Osteocyte (in vitro differentiated cells): ENCODE measurements around the gene SLC38A1. TPM values are rescaled to one million over a fixed set of nuclear protein-coding genes. Genes with fewer than 3 reads are reported as not detected.

Source experiments
- DNase-seq: peaks from one replicate; pipeline ENCODE4 v3.0.0; 2021; ENCODE audit warnings: mixed read lengths; ENCODE audit not compliant: unreplicated experiment; ENCODE audit errors: extremely low spot score
- H3K27ac Mint-ChIP-seq: one replicate; pipeline ENCODE4 v1.8.0; 2021; ENCODE audit warnings: mild to moderate bottlenecking, mixed read lengths; ENCODE audit not compliant: unreplicated experiment
- H3K27me3 Mint-ChIP-seq: one replicate; pipeline ENCODE4 v1.8.0; 2021; ENCODE audit warnings: mixed read lengths; ENCODE audit not compliant: unreplicated experiment
- H3K36me3 Mint-ChIP-seq: one replicate; pipeline ENCODE4 v1.8.0; 2021; ENCODE audit warnings: mixed read lengths; ENCODE audit not compliant: unreplicated experiment
- H3K4me1 Mint-ChIP-seq: one replicate; pipeline ENCODE4 v1.8.0; 2021; ENCODE audit warnings: mixed read lengths; ENCODE audit not compliant: unreplicated experiment
- H3K4me3 Mint-ChIP-seq: one replicate; pipeline ENCODE4 v1.8.0; 2021; ENCODE audit warnings: mild to moderate bottlenecking, moderate library complexity, mixed read lengths; ENCODE audit not compliant: unreplicated experiment
- H3K9me3 Mint-ChIP-seq: one replicate; pipeline ENCODE4 v1.8.0; 2021; ENCODE audit warnings: mixed read lengths; ENCODE audit not compliant: unreplicated experiment
- CTCF ChIP-seq: fragments of 200-600 bp; sonication (generic); IDR thresholded peaks from 2 replicates; pipeline ENCODE4 v1.5.0; 2021; ENCODE audit warnings: antibody characterized with exemption, mild to moderate bottlenecking, moderate library complexity
- total RNA-seq: library from RNA; stranded (reverse); gene quantifications from 2 replicates; pipeline ENCODE4 v1.2.1, GENCODE V29; 2021

The SLC38A1 gene
- total RNA-seq, 1 donor from 2014 or later = 132 TPM

- no peaks in the 10 kb centered on the region for H3K27me3 Mint-ChIP-seq
- peaks cover 22% of the 10 kb centered on the region for H3K4me1 Mint-ChIP-seq
- no peak overlapping the region for H3K27ac Mint-ChIP-seq
- H3K9me3 Mint-ChIP-seq = peaks cover 8% of the 10 kb centered on the region
- no peak for DNase-seq
- peaks cover under 1% of the 10 kb centered on the region for H3K36me3 Mint-ChIP-seq
- no peak for TF ChIP-seq CTCF
- H3K4me3 Mint-ChIP-seq = no peak overlapping the region
Measured at GRCh38 chr12:46160981-46161690, 107.7 kb downstream of the SLC38A1 start.

GRCh38 chr12:46160101-46160980, 108.5 kb downstream of the SLC38A1 start:
- H3K36me3 Mint-ChIP-seq = peaks cover 4% of the 10 kb centered on the region
- no peak overlapping the region for H3K4me3 Mint-ChIP-seq
- TF ChIP-seq CTCF = no peak
- H3K27me3 Mint-ChIP-seq = no peaks in the 10 kb centered on the region
- DNase-seq = no peak
- no peak overlapping the region for H3K27ac Mint-ChIP-seq
- H3K4me1 Mint-ChIP-seq = peaks cover 22% of the 10 kb centered on the region
- peaks cover 11% of the 10 kb centered on the region for H3K9me3 Mint-ChIP-seq

GRCh38 chr12:46159309-46159901, 109.4 kb downstream of the SLC38A1 start:
- DNase-seq = no peak
- H3K27me3 Mint-ChIP-seq = no peaks in the 10 kb centered on the region
- TF ChIP-seq CTCF = no peak
- peaks cover 24% of the 10 kb centered on the region for H3K4me1 Mint-ChIP-seq
- peaks cover 11% of the 10 kb centered on the region for H3K9me3 Mint-ChIP-seq
- H3K36me3 Mint-ChIP-seq = peaks cover 4% of the 10 kb centered on the region
- H3K4me3 Mint-ChIP-seq = no peak overlapping the region
- no peak overlapping the region for H3K27ac Mint-ChIP-seq

- Mint-ChIP-seq H3K4me1 (peaks cover 33% of the 10 kb centered on the region), H3K27ac (no peak overlapping the region), H3K9me3 (peaks cover 11% of the 10 kb centered on the region), H3K27me3 (no peaks in the 10 kb centered on the region), H3K4me3 (no peak overlapping the region), H3K36me3 (peaks cover 4% of the 10 kb centered on the region)
- no peak for DNase-seq
- no peak for TF ChIP-seq CTCF
Measured at GRCh38 chr12:46158501-46158900, 110.3 kb downstream of the SLC38A1 start.
